ENCODE data around the gene KIAA0513.

KIAA0513 gene

GRCh38 chr16:85138825-85139627 lies 111.4 kb downstream of the KIAA0513 start:
- no peak for DNase-seq

- DNase-seq, result no peak
Observed at GRCh38 chr16:85139881-85140339, 112.3 kb downstream of the KIAA0513 start.

DNA sequence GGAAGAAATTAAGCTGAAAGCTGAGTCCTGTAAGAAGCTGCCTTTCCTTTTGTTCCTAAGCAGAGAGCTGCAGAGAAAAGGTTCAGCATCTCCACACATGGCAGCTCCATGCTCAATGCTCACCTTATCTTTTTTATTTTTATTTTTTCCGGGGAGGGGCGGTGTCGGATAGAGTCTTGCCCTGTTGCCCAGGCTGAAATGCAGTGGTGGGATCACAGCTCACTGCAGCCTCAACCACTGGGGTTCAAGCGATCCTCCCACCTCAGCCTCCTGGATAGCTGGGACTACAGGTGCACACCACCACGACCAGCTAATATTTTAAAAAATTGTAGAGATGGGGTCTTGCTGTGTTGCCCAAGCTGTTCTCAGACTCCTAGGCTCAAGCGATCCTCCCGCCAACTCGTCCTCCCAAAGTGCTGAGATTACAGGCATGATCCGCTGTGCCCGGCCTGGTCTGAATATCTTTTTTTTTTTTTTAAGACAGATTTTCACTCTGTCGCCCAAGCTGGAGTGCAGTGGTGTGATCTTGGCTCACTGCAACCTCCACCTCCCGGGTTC lies 112.9 kb downstream of the KIAA0513 start:
- DNase-seq, result no peak

- DNase-seq, result no peak
Observed at GRCh38 chr16:85141491-85142128, 114.0 kb downstream of the KIAA0513 start.

DNA sequence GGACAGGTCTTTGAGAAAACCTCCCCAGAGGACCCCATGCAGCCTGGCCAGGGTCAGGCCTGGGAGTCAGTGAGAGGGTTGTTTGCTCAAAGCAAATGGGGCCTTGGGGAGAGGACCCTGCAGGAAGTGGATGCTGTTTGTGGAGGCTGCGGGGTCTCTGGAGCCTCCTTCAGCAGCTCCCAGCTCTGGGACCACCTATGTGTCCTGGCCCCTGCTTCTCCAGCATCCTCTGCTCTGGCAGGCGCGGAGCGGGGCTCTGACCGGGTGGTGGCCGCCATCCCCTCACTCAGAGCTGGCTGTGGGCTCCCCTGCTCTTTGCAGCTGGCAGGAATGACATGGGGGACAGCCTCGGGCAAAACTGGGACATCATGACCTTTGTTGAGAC lies 114.5 kb downstream of the KIAA0513 start:
- no peak for DNase-seq

DNA sequence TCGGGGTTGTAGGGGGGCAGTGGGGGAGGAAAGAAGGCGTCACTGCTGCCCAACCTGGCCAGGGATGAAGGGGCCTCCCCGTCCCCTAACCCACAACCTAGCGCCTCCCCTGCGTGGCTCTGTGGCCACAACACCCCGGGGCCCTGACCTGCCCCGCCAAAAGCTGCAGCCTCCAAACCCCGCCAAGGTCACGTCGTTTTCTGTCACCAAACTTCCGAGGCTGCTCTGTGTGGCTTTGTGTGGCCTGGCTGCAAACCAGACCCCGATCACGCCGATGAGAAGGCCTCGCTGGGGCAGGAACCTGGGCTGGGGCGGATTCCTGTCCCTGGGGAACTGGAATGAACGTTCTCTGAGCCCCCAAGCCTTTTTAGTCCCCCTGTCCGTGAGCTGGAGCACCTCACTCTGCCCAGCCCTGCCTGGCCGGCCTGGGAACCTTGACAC lies 115.2 kb downstream of the KIAA0513 start:
- no peak for DNase-seq
